Mucosa of stomach (tissue), 1 donor: ENCODE results near the gene SEC61G.

ENCODE experiments used
- H3K27me3 ChIP-seq: one replicate; pipeline ENCODE4 v1.7.0; 2013; ENCODE audit warnings: mild to moderate bottlenecking, low read length; ENCODE audit not compliant: control insufficient read depth, insufficient read depth
- H3K36me3 ChIP-seq: one replicate; pipeline ENCODE4 v1.7.0; 2013; ENCODE audit warnings: low read length; ENCODE audit not compliant: control insufficient read depth, insufficient read depth
- H3K4me1 ChIP-seq: one replicate; pipeline ENCODE4 v1.7.0; 2013; ENCODE audit warnings: mild to moderate bottlenecking, low read length; ENCODE audit not compliant: control insufficient read depth, insufficient read depth
- H3K4me3 ChIP-seq: one replicate; pipeline ENCODE4 v1.7.0; 2013; ENCODE audit warnings: low read length
- H3K9ac ChIP-seq: one replicate; pipeline ENCODE4 v1.7.0; 2013; ENCODE audit warnings: mild to moderate bottlenecking, low read length, moderate library complexity
- H3K9me3 ChIP-seq: one replicate; pipeline ENCODE4 v1.7.0; 2013; ENCODE audit warnings: mild to moderate bottlenecking, low read length, moderate library complexity; ENCODE audit not compliant: control insufficient read depth
- donor health status: Pancreatic carcinoma.

Gene SEC61G

DNA sequence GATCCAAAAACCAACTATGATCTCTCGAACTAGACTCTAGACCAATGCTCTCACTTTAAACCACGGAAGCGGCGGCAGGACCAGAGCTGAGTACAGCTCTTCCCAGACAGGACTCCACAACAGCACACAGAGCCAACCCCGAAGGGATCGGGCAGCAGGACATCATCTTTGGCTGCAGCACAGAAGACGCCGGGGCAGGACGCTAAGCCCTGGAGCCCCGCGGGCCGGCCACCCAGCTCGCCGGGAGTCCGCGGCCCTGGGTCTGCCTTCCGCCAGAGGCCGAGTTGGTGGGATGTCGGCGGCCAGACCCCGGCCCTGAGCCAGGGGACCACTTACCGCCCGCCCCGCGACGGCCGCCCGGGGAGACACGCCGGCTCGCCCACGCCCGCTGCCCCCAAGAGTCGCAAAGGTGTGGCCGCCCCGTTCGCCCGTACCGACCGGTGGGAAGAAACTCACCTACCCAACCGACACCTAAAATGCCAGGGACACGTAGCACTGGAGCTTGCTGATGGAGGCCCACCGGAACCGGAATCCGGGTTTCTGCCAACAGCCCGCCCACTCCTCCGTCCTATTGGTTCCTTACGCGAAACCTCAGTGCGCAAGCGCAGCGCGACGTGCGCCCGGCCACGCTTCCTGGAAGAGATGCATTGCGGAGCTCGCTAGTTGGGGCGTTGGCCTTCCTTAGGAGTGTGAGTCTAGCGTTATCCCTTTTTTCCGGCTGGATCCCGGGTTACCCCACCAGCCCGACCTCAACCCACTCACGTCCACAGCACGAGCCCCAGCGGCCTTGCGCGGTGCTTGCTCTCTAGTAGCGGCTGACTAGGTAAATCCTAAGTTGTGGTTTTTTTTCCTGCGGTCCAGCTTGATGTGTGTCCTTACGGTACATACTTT, at the start of gene SEC61G:
Gene SEC61G, minus strand, starts transcription at position 510 of the 891 bp plus-strand sequence. CDS start 1,623 bp downstream, outside the sequence.
- no peaks in the 10 kb centered on the region for H3K9me3 ChIP-seq
- peaks cover 5% of the 10 kb centered on the region for H3K4me1 ChIP-seq
- peak within 1 kb of the TSS; percentile 98 for H3K9ac ChIP-seq
- H3K36me3 ChIP-seq, result no peaks in the 10 kb centered on the region
- no peaks in the 10 kb centered on the region for H3K27me3 ChIP-seq
- H3K4me3 ChIP-seq, result peak within 1 kb of the TSS; percentile 99

DNA sequence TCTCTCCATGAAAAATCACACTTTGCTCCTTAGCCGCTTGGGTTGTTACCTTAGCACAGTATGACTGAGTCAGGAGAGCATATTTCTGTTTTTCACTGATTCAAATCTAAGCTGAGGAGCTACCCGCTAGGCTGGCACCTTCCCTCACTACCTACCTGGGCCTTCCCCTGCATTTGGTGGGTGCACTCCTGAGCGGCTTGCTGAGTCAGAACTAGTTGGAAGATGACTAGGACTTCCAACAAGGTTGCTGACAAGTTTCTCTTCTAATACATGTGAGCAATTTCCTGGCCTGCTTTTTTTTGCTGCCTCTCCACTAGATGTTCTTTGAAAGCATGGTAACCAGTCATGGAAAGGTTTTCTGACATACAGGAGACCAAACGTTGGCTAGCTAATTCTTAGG, 43.8 kb upstream of the SEC61G start:
- Histone ChIP-seq H3K9ac (no peak overlapping the region), H3K27me3 (peaks cover 5% of the 10 kb centered on the region), H3K4me1 (no peaks in the 10 kb centered on the region), H3K36me3 (no peaks in the 10 kb centered on the region), H3K4me3 (no peak overlapping the region), H3K9me3 (no peaks in the 10 kb centered on the region)

DNA sequence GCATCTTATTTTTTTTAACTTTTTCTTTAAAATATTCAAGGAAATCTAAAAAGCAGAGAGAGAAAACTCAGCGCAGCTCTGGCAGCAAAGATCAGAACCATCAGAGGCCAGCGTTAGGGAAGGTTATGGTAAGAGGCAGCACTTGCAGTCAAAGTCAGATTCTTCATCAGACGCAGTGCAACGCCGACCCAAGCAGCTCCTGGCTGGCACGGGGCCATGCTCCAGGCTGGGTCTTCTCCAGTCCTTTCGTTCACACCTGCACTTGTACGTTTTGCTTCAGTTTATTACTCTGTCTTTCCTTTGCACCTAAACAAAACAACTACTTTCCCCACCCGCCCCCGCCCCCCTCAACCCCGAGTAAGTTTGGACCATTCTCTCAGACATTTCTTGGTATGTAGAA, 43.1 kb upstream of the SEC61G start:
- Histone ChIP-seq H3K36me3 (no peaks in the 10 kb centered on the region), H3K4me1 (no peaks in the 10 kb centered on the region), H3K9ac (no peak overlapping the region)

DNA sequence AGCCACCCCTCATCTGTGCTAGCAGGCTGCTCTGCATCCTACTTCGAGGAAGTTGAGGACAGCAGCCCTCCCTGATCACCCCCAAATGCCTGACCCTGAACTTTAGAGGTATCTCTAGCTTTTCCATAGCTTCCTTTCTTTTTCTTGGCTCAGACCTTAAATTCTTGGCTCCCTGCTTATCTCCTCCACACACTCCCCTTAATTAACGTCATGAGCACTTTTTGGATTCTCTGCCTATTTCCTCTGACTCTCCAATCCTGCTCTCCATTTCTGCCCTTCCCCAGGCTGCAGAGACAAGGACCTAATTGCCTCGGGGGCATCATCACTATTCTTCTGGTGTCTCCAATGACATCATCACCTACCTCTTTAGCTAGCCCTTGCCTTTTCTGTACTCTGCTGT, 40.8 kb upstream of the SEC61G start:
- Histone ChIP-seq H3K4me3 (no peak overlapping the region), H3K27me3 (peaks cover 5% of the 10 kb centered on the region), H3K9ac (no peak overlapping the region), H3K9me3 (no peaks in the 10 kb centered on the region), H3K4me1 (no peaks in the 10 kb centered on the region), H3K36me3 (no peaks in the 10 kb centered on the region)

More for the DNA sequence above, 43.1 kb upstream of the SEC61G start:
- Histone ChIP-seq H3K4me3 (no peak overlapping the region), H3K9me3 (no peaks in the 10 kb centered on the region), H3K27me3 (peaks cover 5% of the 10 kb centered on the region)

- Histone ChIP-seq H3K4me1 (no peaks in the 10 kb centered on the region), H3K36me3 (no peaks in the 10 kb centered on the region), H3K4me3 (no peak overlapping the region), H3K27me3 (peaks cover 4% of the 10 kb centered on the region), H3K9me3 (no peaks in the 10 kb centered on the region), H3K9ac (no peak overlapping the region)
These were observed 39.5 kb upstream of the SEC61G start for GRCh38 chr7:54798530-54798929.

DNA sequence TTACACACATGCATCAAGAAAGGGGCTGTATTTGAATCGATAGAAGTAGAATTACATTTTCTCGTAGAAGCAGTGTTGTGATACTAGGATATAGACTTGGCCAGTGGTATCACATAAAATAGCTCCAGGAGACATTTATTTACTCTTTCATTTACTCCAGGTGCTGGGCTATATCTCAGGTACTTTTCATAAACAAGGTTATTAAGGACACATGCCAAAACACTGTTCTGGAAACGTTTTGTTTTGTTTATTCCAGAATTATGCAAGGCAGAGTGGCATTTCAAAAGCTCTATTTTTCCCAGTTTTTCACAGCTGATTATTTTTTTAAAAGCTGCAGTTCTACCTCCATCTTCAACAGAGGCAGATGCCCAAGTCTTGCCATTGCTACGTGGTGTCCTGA, 37.8 kb upstream of the SEC61G start:
- Histone ChIP-seq H3K27me3 (no peaks in the 10 kb centered on the region), H3K9ac (no peak overlapping the region), H3K9me3 (no peaks in the 10 kb centered on the region), H3K4me3 (no peak overlapping the region), H3K4me1 (no peaks in the 10 kb centered on the region), H3K36me3 (no peaks in the 10 kb centered on the region)

DNA sequence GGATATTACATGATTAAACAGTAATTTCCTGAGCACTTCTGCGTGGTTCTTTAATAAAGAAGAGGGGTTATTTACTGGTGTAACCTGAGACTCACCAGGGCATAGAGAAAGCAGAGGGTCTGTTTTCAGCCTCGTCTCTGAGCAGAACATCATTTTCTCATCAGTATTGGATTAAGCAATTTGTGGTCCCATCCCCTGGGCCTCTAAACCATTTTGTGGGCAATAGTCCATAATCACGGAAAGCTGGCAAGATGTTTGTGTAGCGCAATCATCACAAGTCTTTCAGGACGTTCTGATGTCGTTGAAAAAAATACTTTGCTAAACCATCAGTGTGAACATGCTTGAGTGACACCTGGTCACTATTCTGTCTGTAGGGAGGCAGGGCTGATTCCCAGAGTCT, 37.1 kb upstream of the SEC61G start:
- no peaks in the 10 kb centered on the region for H3K27me3 ChIP-seq
- H3K36me3 ChIP-seq, result no peaks in the 10 kb centered on the region
- no peaks in the 10 kb centered on the region for H3K4me1 ChIP-seq
- H3K9ac ChIP-seq, result no peak overlapping the region
- H3K9me3 ChIP-seq, result no peaks in the 10 kb centered on the region
- H3K4me3 ChIP-seq, result no peak overlapping the region

DNA sequence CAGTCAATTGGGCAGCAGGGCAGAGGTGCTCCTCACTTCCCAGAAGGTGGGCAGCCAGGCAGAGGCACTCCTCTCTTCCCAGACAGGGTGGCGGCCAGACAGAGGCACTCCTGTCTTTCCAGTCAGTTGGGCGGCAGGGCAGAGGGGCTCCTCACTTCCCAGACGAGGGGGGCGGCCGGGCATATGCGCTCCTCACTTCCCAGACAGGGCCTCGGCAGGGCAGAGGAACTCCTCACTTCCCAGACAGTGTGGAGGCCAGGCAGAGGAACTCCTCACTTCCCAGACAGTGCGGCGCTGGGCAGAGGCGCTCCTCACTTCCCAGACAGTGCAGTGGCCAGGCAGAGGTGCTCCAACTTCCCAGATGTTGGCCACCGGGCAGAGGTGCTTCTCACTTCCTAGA, 33.4 kb upstream of the SEC61G start:
- H3K9me3 ChIP-seq, result no peaks in the 10 kb centered on the region

DNA sequence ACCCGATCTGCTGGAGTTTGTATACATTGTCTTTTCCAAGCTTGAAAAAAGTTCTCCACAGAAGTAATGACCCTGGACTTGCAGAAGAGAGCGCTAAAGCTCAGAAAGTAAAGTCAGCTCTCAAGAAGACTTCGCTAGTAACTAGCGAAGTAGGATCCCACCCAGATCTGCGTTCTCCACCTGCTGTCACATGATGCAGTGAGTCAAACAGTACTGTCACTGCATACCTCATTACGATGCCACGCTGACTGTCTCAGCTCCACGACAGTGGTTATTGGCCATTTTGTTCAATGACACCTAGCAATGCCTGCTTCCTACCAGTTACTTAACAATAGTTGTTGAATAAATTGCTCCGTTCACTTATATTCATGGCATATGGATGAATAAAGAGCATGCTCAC, 29.7 kb upstream of the SEC61G start:
- Histone ChIP-seq H3K4me3 (no peak overlapping the region), H3K9me3 (no peaks in the 10 kb centered on the region), H3K9ac (no peak overlapping the region)

More for the DNA sequence above, 33.4 kb upstream of the SEC61G start:
- Histone ChIP-seq H3K27me3 (no peaks in the 10 kb centered on the region), H3K9ac (no peak overlapping the region), H3K36me3 (no peaks in the 10 kb centered on the region), H3K4me3 (no peak overlapping the region), H3K4me1 (peaks cover 6% of the 10 kb centered on the region)

GRCh38 chr7:54785261-54785660, 26.2 kb upstream of the SEC61G start:
- Histone ChIP-seq H3K4me3 (no peak overlapping the region), H3K4me1 (peaks cover 6% of the 10 kb centered on the region), H3K27me3 (no peaks in the 10 kb centered on the region), H3K36me3 (no peaks in the 10 kb centered on the region), H3K9me3 (no peaks in the 10 kb centered on the region), H3K9ac (no peak overlapping the region)

More for the DNA sequence above, 29.7 kb upstream of the SEC61G start:
- no peaks in the 10 kb centered on the region for H3K27me3 ChIP-seq
- no peaks in the 10 kb centered on the region for H3K36me3 ChIP-seq
- H3K4me1 ChIP-seq, result peaks cover 6% of the 10 kb centered on the region

DNA sequence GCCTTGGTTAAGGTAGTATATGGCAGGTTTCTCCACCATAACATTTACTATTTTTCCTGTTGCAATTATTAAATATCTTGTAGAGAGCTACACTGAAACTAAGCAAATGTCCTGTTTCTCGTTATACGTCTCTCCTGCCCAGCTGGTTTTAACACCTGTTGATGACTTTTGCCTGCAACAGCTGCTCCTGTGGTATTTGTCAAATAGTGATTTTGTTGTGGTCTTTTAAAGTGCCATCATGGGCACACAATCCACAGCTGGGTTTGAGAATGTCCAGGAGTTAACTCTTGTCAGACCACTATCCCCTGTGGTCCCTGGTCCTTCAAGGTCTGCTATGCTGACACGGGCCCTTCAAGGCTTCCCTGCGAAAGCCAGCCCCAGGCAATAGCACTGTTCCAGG, 24.9 kb upstream of the SEC61G start:
- H3K27me3 ChIP-seq, result no peaks in the 10 kb centered on the region
- H3K36me3 ChIP-seq, result no peaks in the 10 kb centered on the region
- H3K9ac ChIP-seq, result no peak overlapping the region
- no peaks in the 10 kb centered on the region for H3K9me3 ChIP-seq
- peaks cover 6% of the 10 kb centered on the region for H3K4me1 ChIP-seq
- no peak overlapping the region for H3K4me3 ChIP-seq

DNA sequence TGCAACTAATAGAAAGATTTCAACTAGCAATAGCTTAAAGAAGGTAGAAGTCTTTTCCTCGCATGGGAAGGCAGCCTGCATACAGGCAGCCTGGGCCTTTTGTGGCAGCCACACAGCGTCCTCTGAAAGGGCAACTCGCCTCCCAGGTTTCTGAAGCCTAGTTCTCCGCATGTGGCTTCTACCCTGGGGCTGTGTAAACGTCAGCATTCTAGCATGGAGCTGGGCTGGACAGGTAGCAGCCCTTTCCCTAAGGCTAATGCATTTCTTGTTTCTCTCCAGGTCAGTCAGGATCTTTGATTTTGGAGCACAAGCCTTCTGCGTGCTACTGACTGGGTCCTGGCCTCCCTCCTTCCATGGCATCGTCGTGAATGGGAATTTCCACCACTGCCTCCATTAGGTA, 23.8 kb upstream of the SEC61G start:
- Histone ChIP-seq H3K9me3 (no peaks in the 10 kb centered on the region), H3K36me3 (no peaks in the 10 kb centered on the region), H3K4me1 (no peaks in the 10 kb centered on the region), H3K9ac (no peak overlapping the region), H3K4me3 (no peak overlapping the region), H3K27me3 (no peaks in the 10 kb centered on the region)
